ENCODE measurements around the gene CYP2W1. TPM values are rescaled to one million over a fixed set of nuclear protein-coding genes. Genes with fewer than 3 reads are reported as not detected.
"Not testable (repeated sequence)": the region's sequence is repeated elsewhere in the genome, so short reads cannot be mapped to it uniquely, and the experiment has no call there.

Gene CYP2W1
- total and polyA plus RNA-seq, 4 experiments from 2014 or later, result not detected

- Mint-ChIP-seq H3K36me3 (peaks cover 0 to 3% of the 10 kb centered on the region in 2 donors), H3K4me1 (peaks cover 3 to 20% (median 9%) of the 10 kb centered on the region in 4 donors), H3K27me3 (peaks cover 9 to 14% of the 10 kb centered on the region in 2 donors), H3K27ac (peak overlapping the region in 1 of 7 donors; percentile 22), H3K4me3 (no peak overlapping the region), H3K9me3 (no peaks in the 10 kb centered on the region)
- ChIA-PET POLR2A (ENCODE audit: partially characterized antibody) (interaction anchor here (1.7 kb wide), 1 partner anchor 16 kb away, joined by 3 read pairs; the partner anchor contains the start of gene COX19), CTCF (ENCODE audit: partially characterized antibody) (interaction anchor here (1.1 kb wide), 1 partner anchor 15 kb away, joined by 3 read pairs; no protein-coding TSS in a partner anchor)
- no peak overlapping the region for H3K27ac ChIP-seq (ENCODE audit: low read depth, low read length)
- peaks cover 10% of the 10 kb centered on the region for H3K4me1 ChIP-seq (ENCODE audit: insufficient read depth, low read length)
- intact Hi-C loops (cut with micrococcal nuclease), result no loop called here
- H3K36me3 ChIP-seq (ENCODE audit: insufficient read depth, low read length), result no peaks in the 10 kb centered on the region
- H3K27me3 ChIP-seq (ENCODE audit: insufficient read depth, low read length), result no peaks in the 10 kb centered on the region
- no peak for DNase-seq
- H3K4me3 ChIP-seq (ENCODE audit: low read length in 2 of 2), result no peak overlapping the region
- H3K9me3 ChIP-seq (ENCODE audit: control insufficient read depth in 1 of 2, low read length in 2 of 2), result no peaks in the 10 kb centered on the region
These were observed 23.7 kb upstream of the CYP2W1 start for GRCh38 chr7:959271-959670.

- POLR2A ChIA-PET (ENCODE audit: partially characterized antibody), result interaction anchor here (1.7 kb wide), 1 partner anchor 15 kb away, joined by 3 read pairs; the partner anchor contains the start of gene COX19
- not testable (repeated sequence) for H3K27me3 ChIP-seq (ENCODE audit: insufficient read depth, low read length); DNase-seq
These were observed 23.2 kb upstream of the CYP2W1 start for GRCh38 chr7:959740-960139.

GRCh38 chr7:960269-960871 lies 22.6 kb upstream of the CYP2W1 start:
- intact Hi-C loops (cut with micrococcal nuclease), result no loop called here
- no peaks in the 10 kb centered on the region for H3K9me3 ChIP-seq (ENCODE audit: control insufficient read depth in 1 of 2, low read length in 2 of 2)
- Mint-ChIP-seq H3K4me1 (peaks cover 6 to 29% (median 15%) of the 10 kb centered on the region in 4 donors), H3K4me3 (no peak overlapping the region), H3K27me3 (peaks cover 9 to 13% of the 10 kb centered on the region in 2 donors), H3K36me3 (peaks cover 0 to 1% of the 10 kb centered on the region in 2 donors), H3K27ac (no peak overlapping the region), H3K9me3 (no peaks in the 10 kb centered on the region)
- no peaks in the 10 kb centered on the region for H3K36me3 ChIP-seq (ENCODE audit: insufficient read depth, low read length)
- DNase-seq, result no peak
- POLR2A ChIA-PET (ENCODE audit: partially characterized antibody), result interaction anchor here (1.7 kb wide), 1 partner anchor 15 kb away, joined by 3 read pairs; the partner anchor contains the start of gene COX19
- CTCF ChIA-PET (ENCODE audit: partially characterized antibody), result interaction anchor here (1.0 kb wide), 1 partner anchor 52 kb away, joined by 3 read pairs; no protein-coding TSS in a partner anchor
- no peaks in the 10 kb centered on the region for H3K27me3 ChIP-seq (ENCODE audit: insufficient read depth, low read length)
- H3K27ac ChIP-seq (ENCODE audit: low read depth, low read length), result no peak overlapping the region
- H3K4me3 ChIP-seq (ENCODE audit: low read length in 2 of 2), result no peak overlapping the region
- H3K4me1 ChIP-seq (ENCODE audit: insufficient read depth, low read length), result peaks cover 21% of the 10 kb centered on the region

More at GRCh38 chr7:959740-960139, 23.2 kb upstream of the CYP2W1 start:
- H3K27me3 Mint-ChIP-seq, result peaks cover 9 to 14% of the 10 kb centered on the region in 2 donors
- H3K4me3 ChIP-seq (ENCODE audit: low read length in 2 of 2); intact Hi-C loops (cut with micrococcal nuclease); H3K4me3 Mint-ChIP-seq; H3K27ac Mint-ChIP-seq; H3K36me3 ChIP-seq (ENCODE audit: insufficient read depth, low read length); H3K9me3 Mint-ChIP-seq; H3K9me3 ChIP-seq (ENCODE audit: control insufficient read depth in 1 of 2, low read length in 2 of 2); H3K27ac ChIP-seq (ENCODE audit: low read depth, low read length); H3K36me3 Mint-ChIP-seq; CTCF ChIA-PET (ENCODE audit: partially characterized antibody): not testable (repeated sequence)
- peaks cover 3 to 22% (median 11%) of the 10 kb centered on the region in 4 donors for H3K4me1 Mint-ChIP-seq
- peaks cover 15% of the 10 kb centered on the region for H3K4me1 ChIP-seq (ENCODE audit: insufficient read depth, low read length)

GRCh38 chr7:960972-961371 lies 22.0 kb upstream of the CYP2W1 start:
- H3K27ac ChIP-seq (ENCODE audit: low read depth, low read length); H3K9me3 ChIP-seq (ENCODE audit: control insufficient read depth in 1 of 2, low read length in 2 of 2); H3K27me3 ChIP-seq (ENCODE audit: insufficient read depth, low read length); H3K9me3 Mint-ChIP-seq; H3K4me3 ChIP-seq (ENCODE audit: low read length in 2 of 2); intact Hi-C loops (cut with micrococcal nuclease); DNase-seq; H3K36me3 Mint-ChIP-seq; H3K27ac Mint-ChIP-seq; H3K36me3 ChIP-seq (ENCODE audit: insufficient read depth, low read length); H3K4me3 Mint-ChIP-seq: not testable (repeated sequence)
- ChIA-PET CTCF (ENCODE audit: partially characterized antibody) (interaction anchor here (1.0 kb wide), 1 partner anchor 52 kb away, joined by 3 read pairs; no protein-coding TSS in a partner anchor), POLR2A (ENCODE audit: partially characterized antibody) (interaction anchor here (1.7 kb wide), 1 partner anchor 14 kb away, joined by 3 read pairs; the partner anchor contains the start of gene COX19)
- H3K4me1 ChIP-seq (ENCODE audit: insufficient read depth, low read length), result peaks cover 24% of the 10 kb centered on the region
- Mint-ChIP-seq H3K27me3 (peaks cover 9 to 13% of the 10 kb centered on the region in 2 donors), H3K4me1 (peaks cover 6 to 28% (median 18%) of the 10 kb centered on the region in 4 donors)

- Mint-ChIP-seq H3K36me3 (peaks cover 0 to 2% of the 10 kb centered on the region in 2 donors), H3K9me3 (no peaks in the 10 kb centered on the region), H3K4me3 (peak overlapping the region in 1 of 8 donors; percentile 7), H3K4me1 (peaks cover 9 to 32% (median 20%) of the 10 kb centered on the region in 4 donors), H3K27me3 (peaks cover 7 to 11% of the 10 kb centered on the region in 2 donors), H3K27ac (peak overlapping the region in 1 of 7 donors; percentile 27)
- intact Hi-C loops (cut with micrococcal nuclease), result no loop called here
- no peak for DNase-seq
- CTCF ChIA-PET (ENCODE audit: partially characterized antibody), result interaction anchor here (1.0 kb wide), 1 partner anchor 53 kb away, joined by 3 read pairs; no protein-coding TSS in a partner anchor
- Histone ChIP-seq H3K36me3 (ENCODE audit: insufficient read depth, low read length) (peaks cover 4% of the 10 kb centered on the region), H3K4me3 (ENCODE audit: low read length in 2 of 2) (no peak overlapping the region), H3K9me3 (ENCODE audit: control insufficient read depth in 1 of 2, low read length in 2 of 2) (no peaks in the 10 kb centered on the region), H3K27ac (ENCODE audit: low read depth, low read length) (no peak overlapping the region), H3K27me3 (ENCODE audit: insufficient read depth, low read length) (no peaks in the 10 kb centered on the region), H3K4me1 (ENCODE audit: insufficient read depth, low read length) (peaks cover 24% of the 10 kb centered on the region)
- POLR2A ChIA-PET (ENCODE audit: partially characterized antibody), result interaction anchor here (1.4 kb wide), 1 partner anchor 14 kb away, joined by 7 read pairs; the partner anchor contains the start of gene COX19
These were observed 21.2 kb upstream of the CYP2W1 start for GRCh38 chr7:961546-962400.

GRCh38 chr7:962401-963081 lies 20.4 kb upstream of the CYP2W1 start:
- H3K9me3 ChIP-seq (ENCODE audit: control insufficient read depth in 1 of 2, low read length in 2 of 2), result no peaks in the 10 kb centered on the region
- no peaks in the 10 kb centered on the region for H3K27me3 ChIP-seq (ENCODE audit: insufficient read depth, low read length)
- no peak overlapping the region for H3K27ac Mint-ChIP-seq
- H3K4me1 Mint-ChIP-seq, result peaks cover 9 to 32% (median 20%) of the 10 kb centered on the region in 4 donors
- no peak overlapping the region for H3K4me3 ChIP-seq (ENCODE audit: low read length in 2 of 2)
- ChIA-PET CTCF (ENCODE audit: partially characterized antibody) (no interaction called here), POLR2A (ENCODE audit: partially characterized antibody) (interaction anchor here (1.3 to 1.4 kb wide), 2 partner anchors 11 to 13 kb away, joined by 3 to 7 read pairs; partner anchors contain the start of gene COX19)
- DNase-seq, result no peak
- H3K4me1 ChIP-seq (ENCODE audit: insufficient read depth, low read length), result peaks cover 24% of the 10 kb centered on the region
- H3K36me3 ChIP-seq (ENCODE audit: insufficient read depth, low read length), result peaks cover 7% of the 10 kb centered on the region
- H3K9me3 Mint-ChIP-seq, result no peaks in the 10 kb centered on the region
- H3K4me3 Mint-ChIP-seq, result no peak overlapping the region
- peaks cover 7 to 11% of the 10 kb centered on the region in 2 donors for H3K27me3 Mint-ChIP-seq
- intact Hi-C loops (cut with micrococcal nuclease), result no loop called here
- H3K27ac ChIP-seq (ENCODE audit: low read depth, low read length), result no peak overlapping the region
- H3K36me3 Mint-ChIP-seq, result peaks cover 4 to 9% of the 10 kb centered on the region in 2 donors

Measured in CD4-positive, alpha-beta memory T cell (primary cell).